K562 (cell line): ENCODE data around the gene CHCHD5.
"Not testable (repeated sequence)": the region's sequence is repeated elsewhere in the genome, so short reads cannot be mapped to it uniquely, and the experiment has no call there.

Experiments
- COPS2 ChIP-seq: fragments of 450-650 bp; conservative IDR thresholded peaks from 2 replicates; pipeline ENCODE4 v1.6.1; 2016; ENCODE audit warnings: mild to moderate bottlenecking, moderate library complexity
- USF2 ChIP-seq: sonication (generic); formaldehyde crosslinking; IDR thresholded peaks from 2 replicates; pipeline ENCODE4 v1.5.0; 2020; ENCODE audit warnings: missing genetic modification reagents
- YY1 ChIP-seq, 3 experiments: IDR thresholded peaks; 2 replicates each; pipeline ENCODE4 v1.6.1; 2011; ENCODE audit warnings: low read length in 2 of 3, mild to moderate bottlenecking in 2 of 3, moderate library complexity in 2 of 3, borderline replicate concordance in 1 of 3, control low read depth in 1 of 3, low read depth in 1 of 3; ENCODE audit not compliant: insufficient read depth in 3 of 3, insufficient replicate concordance in 2 of 3, control insufficient read depth in 1 of 3, insufficient read length in 1 of 3; ENCODE audit errors: extremely low read depth in 1 of 3
- ZFX ChIP-seq: sonication (generic); formaldehyde crosslinking; IDR thresholded peaks from 2 replicates; pipeline ENCODE4 v1.8.0; 2022; ENCODE audit warnings: mild to moderate bottlenecking, missing genetic modification reagents, moderate library complexity

GRCh38 chr2:112615798-112616197 lies 31.4 kb downstream of the CHCHD5 start:
- TF ChIP-seq YY1 (IDR thresholded peaks at IDR 0.05; ENCODE audit: borderline replicate concordance in 1 of 3, control insufficient read depth in 1 of 3, extremely low read depth in 1 of 3, insufficient read depth in 3 of 3, insufficient read length in 1 of 3, insufficient replicate concordance in 2 of 3, low read depth in 1 of 3, low read length in 2 of 3); COPS2; ZFX; USF2 (CRISPR knock-in tag): not testable (repeated sequence)
